GM12873 (cell line): ENCODE data around the gene ZNF211.

Source experiments
- TF ChIP-seq, protein P1 (sequence below): IDR thresholded peaks from 2 replicates; pipeline ENCODE4 v1.5.1; 2012; ENCODE audit warnings: low read depth, mild to moderate bottlenecking, moderate library complexity, low read length, control low read depth; ENCODE audit not compliant: insufficient read depth; ENCODE audit errors: missing control alignments

Gene ZNF211

DNA sequence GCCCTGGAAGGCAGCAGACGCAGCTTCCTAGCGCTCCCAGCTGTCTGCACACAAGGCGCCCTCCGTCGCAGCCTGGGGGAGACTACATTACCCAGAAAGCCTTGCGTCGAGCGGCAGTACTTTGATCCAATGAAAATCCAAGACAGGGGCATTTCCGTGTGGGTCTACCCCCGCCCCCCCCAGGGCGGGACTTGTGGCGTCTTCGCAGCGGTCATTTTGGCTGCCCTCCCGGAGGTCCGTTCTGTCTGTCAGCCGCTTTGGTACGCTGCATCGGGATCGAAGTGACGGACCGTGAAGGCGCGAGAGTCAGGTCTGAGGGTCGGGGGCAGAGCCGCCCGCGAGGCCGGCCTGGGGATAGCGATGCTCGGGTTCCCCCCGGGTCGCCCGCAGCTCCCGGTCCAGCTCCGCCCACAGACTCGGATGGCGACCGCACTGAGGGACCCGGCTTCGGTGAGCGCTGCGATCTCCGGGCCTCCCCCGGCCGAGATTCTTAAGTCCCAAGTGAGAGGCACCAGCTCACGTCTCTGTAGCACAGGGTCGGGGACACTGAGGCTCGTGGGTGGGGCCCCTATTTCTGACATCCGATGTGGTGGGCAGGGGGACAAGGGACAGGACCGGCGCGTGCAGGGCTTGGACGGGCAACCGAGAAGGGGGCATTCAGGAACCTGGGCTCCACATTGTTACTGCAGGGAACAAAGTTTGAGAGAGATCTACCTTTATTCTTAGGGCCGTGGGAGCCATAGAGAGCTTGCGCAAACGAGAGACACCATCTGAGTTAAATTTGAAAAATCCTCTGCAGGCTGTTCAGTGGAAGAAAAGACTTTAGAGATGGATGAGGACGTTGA lies at the start of gene ZNF211:
Gene ZNF211 (plus strand): TSS at position 182 of the 845 bp plus-strand sequence. CDS start 179 bp downstream, at position 361.
- TF ChIP-seq, protein P1, sequence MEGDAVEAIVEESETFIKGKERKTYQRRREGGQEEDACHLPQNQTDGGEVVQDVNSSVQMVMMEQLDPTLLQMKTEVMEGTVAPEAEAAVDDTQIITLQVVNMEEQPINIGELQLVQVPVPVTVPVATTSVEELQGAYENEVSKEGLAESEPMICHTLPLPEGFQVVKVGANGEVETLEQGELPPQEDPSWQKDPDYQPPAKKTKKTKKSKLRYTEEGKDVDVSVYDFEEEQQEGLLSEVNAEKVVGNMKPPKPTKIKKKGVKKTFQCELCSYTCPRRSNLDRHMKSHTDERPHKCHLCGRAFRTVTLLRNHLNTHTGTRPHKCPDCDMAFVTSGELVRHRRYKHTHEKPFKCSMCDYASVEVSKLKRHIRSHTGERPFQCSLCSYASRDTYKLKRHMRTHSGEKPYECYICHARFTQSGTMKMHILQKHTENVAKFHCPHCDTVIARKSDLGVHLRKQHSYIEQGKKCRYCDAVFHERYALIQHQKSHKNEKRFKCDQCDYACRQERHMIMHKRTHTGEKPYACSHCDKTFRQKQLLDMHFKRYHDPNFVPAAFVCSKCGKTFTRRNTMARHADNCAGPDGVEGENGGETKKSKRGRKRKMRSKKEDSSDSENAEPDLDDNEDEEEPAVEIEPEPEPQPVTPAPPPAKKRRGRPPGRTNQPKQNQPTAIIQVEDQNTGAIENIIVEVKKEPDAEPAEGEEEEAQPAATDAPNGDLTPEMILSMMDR = no peak

DNA sequence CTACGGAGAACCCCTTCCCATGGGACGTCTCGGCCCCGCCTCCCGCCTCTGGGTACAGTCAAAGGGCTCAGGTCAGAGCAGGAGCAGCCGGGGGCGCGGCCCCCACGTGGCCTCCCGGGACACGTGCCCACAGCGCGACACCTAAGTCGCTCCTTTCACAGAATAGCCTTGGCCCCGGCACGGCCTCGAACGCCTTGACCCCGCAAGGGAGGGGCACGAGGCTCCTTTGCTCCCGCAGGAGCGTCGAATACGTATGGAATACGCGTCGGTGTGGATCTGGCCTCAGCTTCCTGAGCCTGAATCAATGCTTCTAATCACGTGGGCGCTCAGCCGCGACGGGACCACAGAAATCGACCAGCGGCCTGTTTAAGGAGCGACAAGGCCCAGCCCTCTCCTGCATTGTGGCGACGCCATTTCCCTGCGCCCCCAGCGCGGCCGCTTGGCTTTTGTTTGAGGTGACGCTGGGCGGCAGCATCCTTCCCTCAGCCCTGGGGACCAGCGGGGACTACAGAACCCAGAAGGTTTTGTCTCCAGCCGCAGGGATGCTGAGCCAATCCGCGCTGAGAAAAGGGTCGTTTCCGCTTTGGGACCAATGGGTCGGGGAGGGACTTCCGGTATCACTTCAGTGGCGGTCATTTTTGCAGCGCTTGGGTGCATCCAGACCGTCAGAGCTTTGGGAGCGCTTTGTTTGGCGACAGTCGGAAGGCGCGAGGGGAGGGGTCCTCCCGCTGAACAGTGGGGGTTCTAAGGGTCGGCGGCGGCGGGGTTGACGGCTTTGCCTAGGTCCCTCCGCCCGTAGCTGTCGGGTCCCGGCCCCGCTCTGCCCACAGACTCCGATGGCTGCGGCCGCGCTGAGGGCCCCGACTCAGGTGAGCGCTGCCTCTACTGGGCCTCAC lies 49.2 kb upstream of the ZNF211 start, which contains the start of gene ZIK1:
Gene ZIK1 (plus strand): TSS at position 625 of the 896 bp plus-strand sequence. CDS start 212 bp downstream, at position 837.
- TF ChIP-seq, protein P1 = no peak

DNA sequence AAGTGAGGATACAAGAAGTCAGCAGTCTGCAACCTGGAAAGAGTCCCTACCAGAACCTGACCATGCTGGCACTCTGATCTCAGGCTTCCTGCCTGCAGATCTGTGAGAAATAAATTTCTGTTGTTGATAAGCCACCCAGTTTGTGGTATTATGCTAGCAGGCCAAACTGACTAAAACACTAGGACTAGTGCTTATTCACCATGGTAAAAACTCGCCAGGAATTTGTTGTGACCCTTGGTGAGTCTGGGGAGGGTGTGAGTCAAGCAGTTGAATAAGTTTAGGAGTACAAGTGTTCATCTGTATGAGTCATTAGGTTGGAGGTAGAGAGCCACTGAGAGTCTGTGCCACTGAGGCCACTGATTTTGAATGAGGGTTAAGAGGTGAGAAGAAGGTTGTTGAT lies 45.4 kb upstream of the ZNF211 start:
- TF ChIP-seq, protein P1 = no peak

DNA sequence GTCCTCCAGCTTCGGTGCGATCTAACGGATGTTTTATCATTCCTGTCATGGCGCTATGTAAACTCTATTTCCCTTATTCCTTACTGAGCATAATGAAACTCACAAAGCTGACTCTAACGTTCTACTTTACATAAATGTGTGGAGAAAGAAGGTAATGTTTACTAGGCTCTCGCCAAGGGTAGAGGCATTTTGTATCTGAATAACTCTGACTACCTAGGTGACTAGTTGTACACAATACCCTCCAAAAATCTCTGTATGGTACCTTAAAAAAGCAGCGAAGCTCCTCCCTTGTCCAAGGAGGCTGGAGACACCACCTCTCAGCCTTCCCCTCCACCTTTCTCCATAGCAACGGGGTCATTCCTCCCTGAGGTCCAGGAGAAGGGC lies 33.6 kb upstream of the ZNF211 start:
- TF ChIP-seq, protein P1 = no peak

DNA sequence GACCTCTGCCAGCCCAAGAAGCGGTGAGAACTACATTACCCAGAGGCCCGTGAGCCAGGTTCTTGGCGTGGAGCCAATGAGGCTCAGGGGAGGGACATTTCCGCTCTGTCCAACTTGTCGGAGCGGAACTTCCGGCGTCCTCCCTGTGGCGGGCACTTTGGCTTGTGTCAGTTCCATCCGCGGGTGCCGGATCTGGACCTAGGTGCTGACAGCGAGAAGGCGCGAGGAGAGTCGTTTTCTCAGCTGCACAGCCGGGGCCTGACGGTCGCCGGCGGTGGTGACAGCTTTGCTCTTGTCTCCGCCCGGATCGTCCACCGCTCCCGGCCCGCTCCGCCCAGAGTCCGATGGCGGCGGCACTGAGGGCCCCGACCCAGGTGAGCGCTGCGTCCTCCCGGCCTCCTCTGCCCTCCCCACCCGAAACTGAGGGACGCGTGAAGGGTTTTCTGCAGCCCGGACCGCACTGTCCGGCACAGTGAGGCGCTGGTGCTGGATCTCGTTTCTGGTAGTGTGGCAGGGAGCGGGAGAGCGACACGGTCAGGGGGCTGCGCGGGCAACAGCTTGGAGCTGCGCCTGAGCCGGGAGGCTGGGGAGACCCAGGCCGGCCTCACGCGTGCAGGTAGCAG lies 33.1 kb upstream of the ZNF211 start, which contains the start of gene ZNF530:
Gene ZNF530 (plus strand): TSS at position 125 of the 623 bp plus-strand sequence. CDS start 4,461 bp downstream, outside the sequence.
- TF ChIP-seq, protein P1 = no peak

DNA sequence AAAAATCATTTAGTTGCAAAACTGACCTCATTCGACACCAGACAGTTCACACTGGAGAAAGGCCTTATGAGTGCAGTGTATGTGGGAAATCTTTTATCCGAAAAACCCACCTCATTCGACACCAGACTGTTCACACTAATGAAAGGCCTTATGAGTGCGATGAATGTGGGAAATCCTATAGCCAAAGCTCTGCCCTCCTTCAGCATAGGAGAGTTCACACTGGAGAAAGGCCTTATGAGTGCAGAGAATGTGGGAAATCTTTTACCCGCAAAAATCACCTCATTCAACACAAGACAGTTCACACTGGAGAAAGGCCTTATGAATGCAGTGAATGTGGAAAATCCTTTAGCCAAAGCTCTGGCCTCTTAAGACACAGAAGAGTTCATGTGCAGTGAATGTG lies 26.0 kb upstream of the ZNF211 start:
- TF ChIP-seq, protein P1 = no peak
